ENCODE data around the gene TBC1D1.
A peak's percentile ranks its signal among the peaks of the same experiment; 100 is the strongest.
"Not testable (repeated sequence)": the region's sequence is repeated elsewhere in the genome, so short reads cannot be mapped to it uniquely, and the experiment has no call there.

Gene TBC1D1

GRCh38 chr4:38020961-38021360 is 130.1 kb downstream of the TBC1D1 start:
- not testable (repeated sequence) for DNase-seq

GRCh38 chr4:38021751-38022150 is 130.9 kb downstream of the TBC1D1 start:
- DNase-seq, result no peak

GRCh38 chr4:38023347-38024205 is 132.7 kb downstream of the TBC1D1 start:
- no peak for DNase-seq

GRCh38 chr4:38024206-38024509 is 133.3 kb downstream of the TBC1D1 start:
- DNase-seq, result no peak

GRCh38 chr4:38025665-38026064 is 134.8 kb downstream of the TBC1D1 start:
- no peak for DNase-seq

- no peak for DNase-seq
Measured at GRCh38 chr4:38026158-38026740, 135.4 kb downstream of the TBC1D1 start.

- DNase-seq, result no peak
Measured at GRCh38 chr4:38030023-38030422, 139.1 kb downstream of the TBC1D1 start.

GRCh38 chr4:38034986-38035882 is 144.3 kb downstream of the TBC1D1 start:
- peak; percentile 62 for DNase-seq

GRCh38 chr4:38036548-38036947 is 145.7 kb downstream of the TBC1D1 start:
- no peak for DNase-seq

GRCh38 chr4:38037612-38038011 is 146.7 kb downstream of the TBC1D1 start:
- no peak for DNase-seq

GRCh38 chr4:38040619-38041018 is 149.7 kb downstream of the TBC1D1 start:
- no peak for DNase-seq

- no peak for DNase-seq
Measured at GRCh38 chr4:38044060-38044459, 153.2 kb downstream of the TBC1D1 start.

GRCh38 chr4:38045289-38045988 is 154.6 kb downstream of the TBC1D1 start:
- DNase-seq, result no peak

GRCh38 chr4:38046727-38047489 is 156.0 kb downstream of the TBC1D1 start:
- no peak for DNase-seq

GRCh38 chr4:38049545-38050170 is 158.8 kb downstream of the TBC1D1 start:
- no peak for DNase-seq

- DNase-seq, result no peak
Measured at GRCh38 chr4:38050560-38051350, 159.9 kb downstream of the TBC1D1 start.

- DNase-seq, result no peak
Measured at GRCh38 chr4:38055566-38055965, 164.7 kb downstream of the TBC1D1 start.

GRCh38 chr4:38056011-38056685 is 165.3 kb downstream of the TBC1D1 start:
- DNase-seq, result no peak

- no peak for DNase-seq
Measured at GRCh38 chr4:38058151-38058550, 167.3 kb downstream of the TBC1D1 start.

GRCh38 chr4:38060829-38061431 is 170.0 kb downstream of the TBC1D1 start:
- no peak for DNase-seq

Measured in COR-L47 (cell line).